K562 (cell line): ENCODE results near the gene UPK3A. TPM values are rescaled to one million over a fixed set of nuclear protein-coding genes. Genes with fewer than 3 reads are reported as not detected.

Experiments used
- ATAC-seq: fragments of 200-7000 bp; cut with Tn5 transposase; 3 replicates; pipeline ENCODE4 v1.9.1; 2020; ENCODE audit warnings: moderate library complexity
- BruUV-seq: library from RNA; stranded (reverse); fragments of 400-500 nt; replicated peaks from 2 replicates; lab custom pipeline; 2021; lab: Mats Ljungman, UMichigan
- CTCF ChIA-PET: fragments of 300-600 bp; formaldehyde crosslinking; extraction: SDS; loops from one replicate; lab custom pipeline; 2021; ENCODE audit warnings: low intra/inter-chr PET ratio; lab: Yijun Ruan, JAX
- POLR2A ChIA-PET: fragments of 300-600, 350-650 bp; sonication (Branson Sonifier 250); formaldehyde crosslinking; extraction: SDS; loops from one replicate; lab custom pipeline; 2021; ENCODE audit warnings: antibody characterized with exemption, inconsistent platforms; lab: Yijun Ruan, JAX
- DNase-seq, 4 experiments: peaks; one replicate each; pipeline versions ENCODE4 v3.0.0 to v3.0.0-alpha.2; 2011 to 2018; ENCODE audit warnings: low spot score in 3 of 4, mixed read lengths in 3 of 4; ENCODE audit errors: extremely low read depth in 1 of 4
- FAIRE-seq: peaks from 2 replicates; lab custom pipeline; 2011; peaks lifted over from hg19 to GRCh38; lab: Jason Lieb, UNC
- H2AFZ ChIP-seq: 2 replicates; pipeline ENCODE4 v1.6.0; 2011; ENCODE audit warnings: low read depth, low read length, control low read depth, inconsistent platforms
- H3K27ac ChIP-seq: fragments of 200-600 bp; 3 replicates; pipeline ENCODE4 v1.8.0; 2011; ENCODE audit warnings: low read depth, mild to moderate bottlenecking, control low read depth, inconsistent platforms, low read length, moderate library complexity, mixed read lengths; ENCODE audit errors: extremely low read depth
- H3K27me3 ChIP-seq, 2 experiments: fragments of 300-600 bp in 1 of 2; 2 replicates in 1 of 2; 3 replicates in 1 of 2; pipeline versions ENCODE4 v1.6.0 to v1.8.0; 2011; ENCODE audit warnings: inconsistent platforms in 2 of 2, low read length in 2 of 2, mild to moderate bottlenecking in 1 of 2, mixed read lengths in 1 of 2, moderate library complexity in 1 of 2; ENCODE audit not compliant: control insufficient read depth in 2 of 2, insufficient read depth in 2 of 2
- H3K36me3 ChIP-seq: fragments of 300-600 bp; 3 replicates; pipeline ENCODE4 v1.8.0; 2011; ENCODE audit warnings: mild to moderate bottlenecking, low read length, inconsistent platforms; ENCODE audit not compliant: control insufficient read depth, insufficient read depth
- H3K4me1 ChIP-seq, 2 experiments: fragments of 200-600 bp in 1 of 2; replicated peaks in 1 of 2; 2 replicates in 1 of 2; 3 replicates in 1 of 2; pipeline versions ENCODE4 v1.5.1 to v1.8.0; 2011; ENCODE audit warnings: inconsistent platforms in 2 of 2, low read length in 2 of 2, mild to moderate bottlenecking in 1 of 2, mixed read lengths in 1 of 2, moderate library complexity in 1 of 2; ENCODE audit not compliant: control insufficient read depth in 2 of 2, insufficient read depth in 2 of 2
- H3K4me2 ChIP-seq: 2 replicates; pipeline ENCODE4 v1.6.1; 2011; ENCODE audit warnings: low read length, control low read depth, inconsistent platforms, mixed read lengths; ENCODE audit not compliant: insufficient read depth
- H3K4me3 ChIP-seq: fragments of 200-600 bp; sonication (generic), shearing (Covaris generic); 2 replicates; pipeline ENCODE4 v1.5.1; 2016; ENCODE audit warnings: control low read depth, inconsistent platforms
- H3K79me2 ChIP-seq: fragments of 200-600 bp; 3 replicates; pipeline ENCODE4 v1.8.0; 2011; ENCODE audit warnings: low read length, inconsistent platforms; ENCODE audit not compliant: control insufficient read depth, insufficient read depth
- H3K9ac ChIP-seq, 2 experiments: 2 replicates each; pipeline versions ENCODE4 v1.6.0 to v1.6.1; 2011; ENCODE audit warnings: low read depth in 2 of 2, low read length in 2 of 2, control low read depth in 1 of 2, inconsistent platforms in 1 of 2, mild to moderate bottlenecking in 1 of 2, mixed read lengths in 1 of 2; ENCODE audit not compliant: insufficient read depth in 1 of 2
- H3K9me1 ChIP-seq: one replicate; pipeline ENCODE4 v1.6.0; 2011; ENCODE audit warnings: inconsistent platforms, mild to moderate bottlenecking, low read length, moderate library complexity; ENCODE audit not compliant: control insufficient read depth, insufficient read depth
- H3K9me3 ChIP-seq: replicated peaks from 2 replicates; pipeline ENCODE4 v1.5.1; 2011; ENCODE audit warnings: low read depth, low read length, inconsistent platforms; ENCODE audit not compliant: control insufficient read depth, insufficient read depth
- H4K20me1 ChIP-seq: replicated peaks from 2 replicates; pipeline ENCODE4 v1.6.1; 2011; ENCODE audit warnings: low read length, inconsistent platforms, mixed read lengths; ENCODE audit not compliant: control insufficient read depth, insufficient read depth
- BHLHE40 ChIP-seq: IDR thresholded peaks from 2 replicates; pipeline ENCODE4 v1.6.1; 2011; ENCODE audit warnings: low read length, improper control_type of control experiment
- HDAC1 ChIP-seq, 2 experiments: fragments of 450-650 bp; IDR thresholded peaks; 2 replicates each; pipeline ENCODE4 v1.6.1; 2016 to 2017; ENCODE audit warnings: inconsistent platforms in 1 of 2, mild to moderate bottlenecking in 1 of 2, moderate library complexity in 1 of 2
- MCM3 ChIP-seq: fragments of 450-650 bp; IDR thresholded peaks from 2 replicates; pipeline ENCODE4 v1.6.1; 2016
- MEIS2 ChIP-seq: fragments of 450-650 bp; IDR thresholded peaks from 2 replicates; pipeline ENCODE4 v1.6.1; 2014; ENCODE audit warnings: mild to moderate bottlenecking; ENCODE audit not compliant: partially characterized antibody
- NRF1 ChIP-seq, 2 experiments: fragments of 450-650 bp; IDR thresholded peaks in 1 of 2; conservative IDR thresholded peaks in 1 of 2; 2 replicates each; pipeline ENCODE4 v1.6.1; 2014; ENCODE audit warnings: mild to moderate bottlenecking in 2 of 2
- SMARCE1 ChIP-seq: fragments of 450-650 bp; IDR thresholded peaks from 2 replicates; pipeline ENCODE4 v1.7.1; 2016; ENCODE audit warnings: mild to moderate bottlenecking
- WGBS: fragments of 100-300 bp; shearing (Covaris generic); methylation state at CpG from one replicate; pipeline ENCODE4 v1.1.6; 2016; ENCODE audit warnings: low coverage, mixed read lengths; ENCODE audit not compliant: insufficient coverage; ENCODE audit errors: missing lambda C conversion rate; 5-methylcytosine and 5-hydroxymethylcytosine counted together
- in situ Hi-C: fragments of 300-500 bp; cut with MboI; formaldehyde crosslinking; loops from 4 replicates; pipeline ENCODE4 v1.15.0; 2018; ENCODE audit warnings: inconsistent platforms, mixed read lengths
- intact Hi-C: fragments of 100-400 bp; cut with micrococcal nuclease; formaldehyde crosslinking; loops from 2 replicates; pipeline ENCODE4 v1.14.2; 2022
- polyA plus RNA-seq, 8 experiments: library from polyadenylated mRNA; depleted of rRNA in 4 of 8; stranded (reverse) in 5 of 8; unstranded in 3 of 8; fragments of >200 nt; fragmentation: Nextera tagmentation in 2 of 8; fragmentation: Illumina TruSeq in 1 of 8; extraction: Ambion mirVana in 2 of 8; extraction: Trizol in 1 of 8; gene quantifications; 2 replicates each; pipeline versions ENCODE4 v1.2.1 to v1.2.3, GENCODE V29; 2011 to 2014; ENCODE audit warnings: inconsistent platforms in 1 of 8, missing spikeins in 1 of 8
- total RNA-seq, 7 experiments: library from RNA; depleted of rRNA in 6 of 7; stranded (reverse); fragments of >200 nt in 6 of 7; fragmentation: Illumina TruSeq in 2 of 7; extraction: Trizol in 2 of 7; gene quantifications; 2 replicates each; pipeline versions ENCODE4 v1.2.1 to v1.2.3, GENCODE V29; 2011 to 2021; ENCODE audit warnings: low replicate concordance in 1 of 7
- TF ChIP-seq, protein P1 (sequence below): IDR thresholded peaks from 2 replicates; pipeline ENCODE4 v1.6.1; 2014; ENCODE audit warnings: antibody characterized with exemption
- TF ChIP-seq, protein P2 (sequence below): fragments of 450-650 bp; IDR thresholded peaks from 2 replicates; pipeline ENCODE4 v1.6.1; 2016

The UPK3A gene
- total and polyA plus RNA-seq, 9 of the 15 experiments (the other 6 are each of a cell fraction or from before 2014, with no cell fraction given) = not detected

DNA sequence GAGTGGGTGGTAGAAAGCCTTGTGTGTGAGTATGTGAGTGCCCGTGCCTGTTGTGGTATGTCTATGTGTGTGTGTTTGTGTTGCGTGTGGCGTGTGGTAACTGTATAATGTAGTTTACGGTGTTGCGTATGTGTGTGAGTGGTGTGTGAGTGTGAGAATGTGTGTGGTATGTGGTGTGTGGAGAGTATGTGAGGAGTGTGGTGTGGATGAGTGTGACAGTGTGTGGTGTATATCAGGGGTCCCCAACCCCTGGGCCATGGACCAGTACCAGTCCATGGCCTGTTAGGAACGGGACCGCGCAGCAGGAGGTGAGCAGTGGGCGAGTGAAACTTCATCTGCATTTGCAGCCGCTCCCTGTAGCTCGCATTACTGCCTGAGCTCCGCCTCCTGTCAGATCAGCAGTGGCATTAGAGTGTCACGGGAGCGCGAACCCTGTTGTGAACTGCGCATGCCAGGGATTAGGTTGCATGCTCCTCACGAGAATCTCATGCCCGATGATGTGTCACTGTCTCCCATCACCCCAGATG is 5.7 kb downstream of the UPK3A start:
- BruUV-seq = no TSS peak

More for the DNA sequence above, 5.7 kb downstream of the UPK3A start:
- H3K27me3 ChIP-seq = peaks cover 0 to 31% of the 10 kb centered on the region in 2 experiments; a peak in 3 of 5 replicates
- no peak overlapping the region for H3K9ac ChIP-seq
- 9% methylated on average over 13 of the region's 18 CpGs for WGBS
- TF ChIP-seq SMARCE1 = no peak
- TF ChIP-seq, protein P1, sequence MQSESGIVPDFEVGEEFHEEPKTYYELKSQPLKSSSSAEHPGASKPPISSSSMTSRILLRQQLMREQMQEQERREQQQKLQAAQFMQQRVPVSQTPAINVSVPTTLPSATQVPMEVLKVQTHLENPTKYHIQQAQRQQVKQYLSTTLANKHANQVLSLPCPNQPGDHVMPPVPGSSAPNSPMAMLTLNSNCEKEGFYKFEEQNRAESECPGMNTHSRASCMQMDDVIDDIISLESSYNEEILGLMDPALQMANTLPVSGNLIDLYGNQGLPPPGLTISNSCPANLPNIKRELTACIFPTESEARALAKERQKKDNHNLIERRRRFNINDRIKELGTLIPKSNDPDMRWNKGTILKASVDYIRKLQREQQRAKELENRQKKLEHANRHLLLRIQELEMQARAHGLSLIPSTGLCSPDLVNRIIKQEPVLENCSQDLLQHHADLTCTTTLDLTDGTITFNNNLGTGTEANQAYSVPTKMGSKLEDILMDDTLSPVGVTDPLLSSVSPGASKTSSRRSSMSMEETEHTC = no peak
- TF ChIP-seq NRF1 (conservative IDR thresholded peaks at IDR 0.05 in 1 of 2, IDR thresholded peaks at IDR 0.05 in 1 of 2) = peak; percentile 85 to 88
- TF ChIP-seq, protein P2, sequence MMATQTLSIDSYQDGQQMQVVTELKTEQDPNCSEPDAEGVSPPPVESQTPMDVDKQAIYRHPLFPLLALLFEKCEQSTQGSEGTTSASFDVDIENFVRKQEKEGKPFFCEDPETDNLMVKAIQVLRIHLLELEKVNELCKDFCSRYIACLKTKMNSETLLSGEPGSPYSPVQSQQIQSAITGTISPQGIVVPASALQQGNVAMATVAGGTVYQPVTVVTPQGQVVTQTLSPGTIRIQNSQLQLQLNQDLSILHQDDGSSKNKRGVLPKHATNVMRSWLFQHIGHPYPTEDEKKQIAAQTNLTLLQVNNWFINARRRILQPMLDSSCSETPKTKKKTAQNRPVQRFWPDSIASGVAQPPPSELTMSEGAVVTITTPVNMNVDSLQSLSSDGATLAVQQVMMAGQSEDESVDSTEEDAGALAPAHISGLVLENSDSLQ = peak; percentile 63
- peak; percentile 77 for TF ChIP-seq BHLHE40
- peak; percentile 21 for TF ChIP-seq MEIS2
- TF ChIP-seq MCM3 = 0 out of 2 replicates have a peak, but pooled peaks have one; percentile 27
- peak in 1 of 2 experiments; percentile 52; a peak in 1 of 4 replicates for TF ChIP-seq HDAC1 (IDR thresholded peaks at IDR 0.05)
- FAIRE-seq = peak; percentile 67
- H4K20me1 ChIP-seq = no peaks in the 10 kb centered on the region
- DNase-seq = peak in 1 of 4 experiments; percentile 40
- H2AFZ ChIP-seq = no peak overlapping the region
- H3K4me2 ChIP-seq = peak overlapping the region; percentile 25; the same call in 1 of the 2 replicates
- no peaks in the 10 kb centered on the region for H3K9me3 ChIP-seq
- ChIA-PET POLR2A (no interaction called here), CTCF (no interaction called here)
- intact Hi-C loops (no loop called here), in situ Hi-C loops (no loop called here)
- H3K36me3 ChIP-seq = no peaks in the 10 kb centered on the region; the same call in 2 of the 3 replicates
- peak; percentile 69 for ATAC-seq
- no peaks in the 10 kb centered on the region for H3K79me2 ChIP-seq
- no peak overlapping the region for H3K4me3 ChIP-seq
- no peak overlapping the region for H3K27ac ChIP-seq
- no peaks in the 10 kb centered on the region for H3K9me1 ChIP-seq
- peaks cover 2 to 6% of the 10 kb centered on the region in 2 experiments; a peak in 2 of 5 replicates for H3K4me1 ChIP-seq
